Osteoblast (primary cell): Measurements from ENCODE around the gene CCDC89. TPM values are rescaled to one million over a fixed set of nuclear protein-coding genes. Genes with fewer than 3 reads are reported as not detected.
"Not testable (repeated sequence)": the region's sequence is repeated elsewhere in the genome, so short reads cannot be mapped to it uniquely, and the experiment has no call there.

Source experiments
- DNase-seq: peaks from one replicate; pipeline ENCODE4 v3.0.0; 2011; ENCODE audit warnings: low spot score, mixed read lengths; ENCODE audit not compliant: insufficient read length; ENCODE audit errors: missing footprints
- H2AFZ ChIP-seq: 2 replicates; pipeline ENCODE4 v1.6.0; 2011; ENCODE audit warnings: mild to moderate bottlenecking, low read length
- H3K27ac ChIP-seq: 2 replicates; pipeline ENCODE4 v1.5.1; 2011; ENCODE audit warnings: mild to moderate bottlenecking, low read depth, low read length, moderate library complexity
- H3K27me3 ChIP-seq: 2 replicates; pipeline ENCODE4 v1.6.0; 2012; ENCODE audit warnings: mild to moderate bottlenecking, control low read depth, inconsistent platforms, low read length, moderate library complexity; ENCODE audit not compliant: insufficient read depth
- H3K36me3 ChIP-seq: 2 replicates; pipeline ENCODE4 v1.5.1; 2011; ENCODE audit warnings: mild to moderate bottlenecking, low read length, control low read depth, moderate library complexity; ENCODE audit not compliant: insufficient read depth
- H3K4me1 ChIP-seq: 2 replicates; pipeline ENCODE4 v1.5.1; 2011; ENCODE audit warnings: mild to moderate bottlenecking, low read length, control low read depth, moderate library complexity; ENCODE audit not compliant: insufficient read depth
- H3K4me2 ChIP-seq: 2 replicates; pipeline ENCODE4 v1.6.0; 2011; ENCODE audit warnings: mild to moderate bottlenecking, low read length; ENCODE audit not compliant: insufficient read depth
- H3K4me3 ChIP-seq: fragments of 200-600 bp; sonication (generic); 3 replicates; pipeline ENCODE4 v1.5.1; 2012; ENCODE audit warnings: mild to moderate bottlenecking, low read length, inconsistent platforms; ENCODE audit not compliant: insufficient read depth
- H3K79me2 ChIP-seq: 2 replicates; pipeline ENCODE4 v1.6.0; 2012; ENCODE audit warnings: mild to moderate bottlenecking, low read length, control low read depth, inconsistent platforms; ENCODE audit not compliant: insufficient read depth
- H3K9me3 ChIP-seq: 2 replicates; pipeline ENCODE4 v1.5.1; 2011; ENCODE audit warnings: low read depth, low read length, control low read depth
- H4K20me1 ChIP-seq: 2 replicates; pipeline ENCODE4 v1.6.0; 2012; ENCODE audit warnings: mild to moderate bottlenecking, low read length, control low read depth; ENCODE audit not compliant: insufficient read depth
- CTCF ChIP-seq: IDR thresholded peaks from 2 replicates; pipeline ENCODE4 v1.5.1; 2011; ENCODE audit warnings: mild to moderate bottlenecking, low read depth, low read length, moderate library complexity; ENCODE audit errors: extremely low read depth
- total RNA-seq: library from RNA; depleted of rRNA; stranded (reverse); fragments of >200 nt; gene quantifications from 2 replicates; pipeline ENCODE4 v1.2.3, GENCODE V29; 2012

The CCDC89 gene
- total RNA-seq, 1 donor = 2.9 TPM

- H3K36me3 ChIP-seq = no peaks in the 10 kb centered on the region
- H3K4me3 ChIP-seq = no peak overlapping the region
- no peak overlapping the region for H2AFZ ChIP-seq
- no peaks in the 10 kb centered on the region for H4K20me1 ChIP-seq
- H3K27me3 ChIP-seq = no peaks in the 10 kb centered on the region
- no peak for TF ChIP-seq CTCF
- no peak overlapping the region for H3K4me2 ChIP-seq
- H3K9me3 ChIP-seq = no peaks in the 10 kb centered on the region
- no peak for DNase-seq
- H3K4me1 ChIP-seq = no peaks in the 10 kb centered on the region
- H3K27ac ChIP-seq = no peak overlapping the region
- H3K79me2 ChIP-seq = no peaks in the 10 kb centered on the region
Observed at GRCh38 chr11:85673393-85673792, 12.6 kb downstream of the CCDC89 start.

- no peak overlapping the region for H3K27ac ChIP-seq
- H3K4me2 ChIP-seq = no peak overlapping the region
- H2AFZ ChIP-seq = no peak overlapping the region
- no peaks in the 10 kb centered on the region for H3K27me3 ChIP-seq
- no peaks in the 10 kb centered on the region for H3K36me3 ChIP-seq
- DNase-seq = no peak
- H3K4me3 ChIP-seq = no peak overlapping the region
- TF ChIP-seq CTCF = no peak
- H3K4me1 ChIP-seq = no peaks in the 10 kb centered on the region
- no peaks in the 10 kb centered on the region for H4K20me1 ChIP-seq
- no peaks in the 10 kb centered on the region for H3K9me3 ChIP-seq
- H3K79me2 ChIP-seq = no peaks in the 10 kb centered on the region
Observed at GRCh38 chr11:85672105-85672902, 13.7 kb downstream of the CCDC89 start.

GRCh38 chr11:85670949-85671663 is 14.9 kb downstream of the CCDC89 start:
- not testable (repeated sequence) for H2AFZ ChIP-seq, H3K27me3 ChIP-seq, H3K27ac ChIP-seq, H3K4me2 ChIP-seq, H3K79me2 ChIP-seq, H3K9me3 ChIP-seq, H3K36me3 ChIP-seq, DNase-seq, H3K4me3 ChIP-seq, H3K4me1 ChIP-seq, H4K20me1 ChIP-seq

GRCh38 chr11:85668157-85668556 is 17.8 kb downstream of the CCDC89 start:
- TF ChIP-seq CTCF = no peak
- Histone ChIP-seq H2AFZ (no peak overlapping the region), H3K36me3 (no peaks in the 10 kb centered on the region), H3K9me3 (no peaks in the 10 kb centered on the region), H3K4me1 (peaks cover 3% of the 10 kb centered on the region), H3K4me2 (no peak overlapping the region), H3K27ac (no peak overlapping the region), H3K4me3 (no peak overlapping the region), H3K79me2 (peaks cover 13% of the 10 kb centered on the region), H3K27me3 (no peaks in the 10 kb centered on the region), H4K20me1 (peaks cover 9% of the 10 kb centered on the region)
- no peak for DNase-seq
